GM18951 (cell line): Measurements from ENCODE around the gene EFCAB9.

ENCODE experiments used
- POLR2A ChIP-seq: IDR thresholded peaks from 4 replicates; pipeline ENCODE4 v1.6.1; 2011; ENCODE audit warnings: mild to moderate bottlenecking; ENCODE audit not compliant: insufficient read length, insufficient read depth; ENCODE audit errors: extremely low read depth
- in situ Hi-C: fragments of 300-500 bp; cut with MboI; formaldehyde crosslinking; loops from one replicate; pipeline ENCODE4 v1.12.0; 2022; ENCODE audit warnings: low sequenced_read_pairs, mixed read lengths, inconsistent platforms; ENCODE audit not compliant: unreplicated experiment

EFCAB9 gene

GRCh38 chr5:172156541-172156994 lies 37.4 kb upstream of the EFCAB9 start:
- in situ Hi-C loops: no loop called here
- no peak for TF ChIP-seq POLR2A

DNA sequence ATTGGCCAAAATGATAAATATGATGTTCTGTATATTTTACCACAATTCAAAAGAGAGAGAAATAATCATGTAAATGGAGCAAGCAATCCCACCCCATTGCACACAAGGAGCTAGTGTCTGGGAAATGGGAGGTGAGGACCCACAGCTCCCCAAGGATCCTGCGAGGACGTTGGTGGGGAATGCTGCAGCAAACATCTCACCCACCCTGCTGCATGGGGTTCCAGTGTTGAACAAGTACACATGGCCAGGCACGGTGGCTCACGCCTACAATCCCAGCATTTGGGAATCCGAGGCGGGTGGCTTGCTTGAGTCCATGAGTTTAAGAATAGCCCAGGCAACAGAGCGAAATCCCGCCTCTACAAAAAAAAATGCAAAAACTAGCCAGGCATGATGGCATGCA lies 35.0 kb upstream of the EFCAB9 start:
- in situ Hi-C loops: no loop called here
- no peak for TF ChIP-seq POLR2A

DNA sequence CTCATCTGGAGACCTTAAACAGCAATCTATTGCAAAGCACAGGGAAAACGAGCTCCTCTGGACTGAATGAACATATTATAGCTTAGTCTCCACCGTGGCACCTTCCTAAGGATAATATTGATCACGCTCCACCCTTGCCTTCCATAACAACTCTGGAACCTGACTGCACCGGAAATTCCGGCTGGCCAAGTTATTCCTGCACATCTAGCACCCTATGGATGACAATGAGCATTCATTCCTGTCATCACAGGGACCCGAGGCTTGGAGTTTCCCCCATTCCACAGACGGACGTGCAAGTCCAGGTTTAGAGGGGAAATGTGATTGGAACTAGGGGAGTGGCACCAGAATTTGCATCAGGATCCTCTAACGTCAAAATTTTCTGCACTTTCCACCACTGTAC lies 33.5 kb upstream of the EFCAB9 start:
- TF ChIP-seq POLR2A: no peak
- in situ Hi-C loops: no loop called here

- TF ChIP-seq POLR2A: no peak
- in situ Hi-C loops: no loop called here
Measured at GRCh38 chr5:172162323-172162986, 31.5 kb upstream of the EFCAB9 start.

GRCh38 chr5:172162987-172163343 lies 31.0 kb upstream of the EFCAB9 start:
- no peak for TF ChIP-seq POLR2A
- in situ Hi-C loops: no loop called here

DNA sequence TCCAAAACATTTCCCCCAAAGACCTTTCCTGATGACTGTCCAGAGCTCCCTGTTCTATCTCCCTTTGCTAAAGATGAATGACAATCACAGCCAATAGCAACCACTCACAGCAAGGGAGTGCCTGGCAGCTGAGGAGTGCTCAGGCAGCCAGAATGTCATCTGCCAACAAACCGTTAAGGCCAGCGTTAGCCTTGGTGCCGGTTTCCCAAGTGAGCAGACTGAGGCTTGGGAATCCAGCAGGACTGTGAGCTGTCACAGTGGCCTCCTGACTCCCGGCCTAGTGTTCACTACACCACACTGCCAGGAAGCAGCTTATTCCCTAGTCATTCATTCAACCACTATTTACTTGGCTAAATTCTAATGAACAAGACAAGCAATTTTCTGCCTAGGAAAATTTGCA lies 30.6 kb upstream of the EFCAB9 start:
- no peak for TF ChIP-seq POLR2A
- in situ Hi-C loops: no loop called here

DNA sequence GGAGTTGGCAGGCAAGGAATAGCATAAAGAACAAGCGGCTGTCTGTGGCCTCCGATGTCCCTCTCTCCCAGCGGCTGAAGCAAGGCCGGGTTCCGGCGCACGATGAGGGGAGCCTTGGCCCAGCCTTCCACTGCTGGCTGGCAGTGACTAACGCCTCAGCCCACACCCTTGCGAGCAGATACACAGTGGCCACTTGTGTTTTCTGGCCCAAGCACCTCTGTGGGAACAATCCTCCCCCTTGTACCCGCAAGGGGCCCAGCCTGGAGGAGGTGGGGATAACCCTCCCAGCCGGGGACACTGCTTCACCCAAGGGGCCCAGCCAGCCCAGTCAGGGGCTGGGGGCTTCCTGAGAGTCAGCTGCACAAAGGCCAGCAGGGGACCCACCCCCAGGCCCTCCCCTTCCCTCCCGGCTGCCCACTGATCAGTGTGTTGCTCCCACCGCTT lies 29.2 kb upstream of the EFCAB9 start:
- in situ Hi-C loops: no loop called here
- no peak for TF ChIP-seq POLR2A

DNA sequence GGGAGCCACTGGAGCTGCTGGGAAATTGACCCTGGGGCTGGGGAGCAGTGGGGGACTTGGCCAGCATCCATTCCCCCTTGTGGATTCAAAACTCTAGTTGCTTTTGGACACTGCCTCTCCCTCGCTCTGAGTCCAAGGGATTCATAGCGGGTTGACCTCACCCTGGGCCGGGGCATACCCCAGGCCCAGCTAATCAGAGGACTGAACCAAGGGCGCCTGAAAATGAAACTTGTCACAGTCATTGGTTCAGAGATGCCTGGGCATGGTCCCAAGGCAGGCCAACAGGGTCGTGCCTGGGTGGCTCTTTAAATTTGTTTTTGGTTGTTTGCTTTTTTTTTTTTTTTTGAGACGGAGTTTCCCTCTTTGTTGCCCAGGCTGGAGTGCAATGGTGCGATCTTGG lies 28.5 kb upstream of the EFCAB9 start:
- in situ Hi-C loops: no loop called here
- TF ChIP-seq POLR2A: no peak

DNA sequence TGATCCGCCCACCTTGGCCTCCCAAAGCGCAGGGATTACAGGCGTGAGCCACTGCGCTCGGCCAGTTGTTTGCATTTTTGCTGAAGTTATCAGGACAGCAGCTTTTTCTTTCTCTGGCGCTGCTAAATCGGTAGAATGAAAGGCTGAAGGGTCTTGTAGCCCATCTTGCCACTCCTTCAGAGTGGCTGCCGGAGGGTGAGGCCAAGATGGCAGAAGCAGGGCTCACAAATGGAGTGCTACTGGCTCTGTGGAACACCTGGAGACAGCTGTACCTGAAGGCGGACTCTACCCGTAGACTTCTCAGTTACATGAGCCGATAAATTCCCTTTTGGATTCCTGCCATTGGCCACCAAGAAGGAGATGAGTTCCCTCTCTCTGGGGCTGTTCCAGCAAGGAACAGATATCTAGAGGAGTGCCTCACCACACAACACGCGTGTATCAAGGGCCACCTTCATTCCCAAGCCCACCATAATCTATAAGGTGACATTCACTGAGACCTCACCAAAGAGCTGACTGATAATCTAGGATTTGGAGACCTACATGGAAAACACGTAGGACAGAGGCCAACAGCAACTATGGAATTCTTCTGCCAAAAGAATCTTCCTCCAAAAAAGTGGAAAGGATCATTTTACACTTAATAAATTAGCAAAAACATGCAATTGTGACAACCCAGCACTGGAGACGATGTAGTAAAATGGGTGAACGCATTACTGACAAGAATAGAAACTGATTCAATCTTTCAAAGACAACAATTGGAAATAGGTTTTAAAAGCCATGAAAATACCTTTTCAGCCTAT lies 27.7 kb upstream of the EFCAB9 start:
- no peak for TF ChIP-seq POLR2A
- in situ Hi-C loops: no loop called here

DNA sequence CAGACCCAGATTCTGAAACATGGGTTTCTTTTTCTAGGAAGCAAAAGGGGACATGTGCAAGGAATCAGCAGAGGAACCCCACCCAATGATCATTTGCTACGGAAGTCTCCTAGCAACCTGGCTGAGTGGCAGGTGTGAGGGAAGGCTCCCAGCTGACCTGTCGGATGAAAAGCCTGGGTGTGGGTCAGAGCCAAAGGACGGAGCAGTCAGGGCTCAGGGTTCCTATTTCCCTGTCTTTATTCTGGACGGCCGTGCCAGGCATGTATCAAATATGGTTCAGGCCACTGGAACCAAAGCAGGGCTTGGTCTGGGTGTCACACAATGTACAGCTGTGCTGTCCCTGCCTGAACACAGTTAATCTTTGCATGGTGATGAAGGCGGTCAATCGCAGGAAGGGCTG lies 26.1 kb upstream of the EFCAB9 start:
- in situ Hi-C loops: no loop called here
- no peak for TF ChIP-seq POLR2A

- in situ Hi-C loops: no loop called here
Measured at GRCh38 chr5:172168311-172168710, 25.7 kb upstream of the EFCAB9 start.

GRCh38 chr5:172169216-172169615 lies 24.8 kb upstream of the EFCAB9 start:
- in situ Hi-C loops: no loop called here
- no peak for TF ChIP-seq POLR2A

More at GRCh38 chr5:172168311-172168710, 25.7 kb upstream of the EFCAB9 start:
- TF ChIP-seq POLR2A: no peak

GRCh38 chr5:172170251-172170701 lies 23.7 kb upstream of the EFCAB9 start:
- TF ChIP-seq POLR2A: no peak
- in situ Hi-C loops: no loop called here

GRCh38 chr5:172171118-172171517 lies 22.9 kb upstream of the EFCAB9 start:
- TF ChIP-seq POLR2A: no peak
- in situ Hi-C loops: no loop called here
